Epithelial cell of proximal tubule (primary cell): ENCODE results near the gene CREB3L4. TPM values are rescaled to one million over a fixed set of nuclear protein-coding genes. Genes with fewer than 3 reads are reported as not detected.

Source experiments
- DNase-seq: peaks from one replicate; pipeline ENCODE4 v3.0.0-alpha.2; 2011; ENCODE audit warnings: low read depth
- H3K4me3 ChIP-seq: 2 replicates; pipeline ENCODE4 v1.5.1; 2011; ENCODE audit warnings: low read depth, mild to moderate bottlenecking, low read length
- total RNA-seq: library from RNA; depleted of rRNA; stranded (reverse); fragments of >200 nt; gene quantifications from 2 replicates; pipeline ENCODE4 v1.2.3, GENCODE V29; 2015
- TF ChIP-seq, protein P1 (sequence below): conservative IDR thresholded peaks from 2 replicates; pipeline ENCODE4 v1.5.1; 2012; ENCODE audit warnings: low read depth, mild to moderate bottlenecking, low read length

The CREB3L4 gene, protein sequence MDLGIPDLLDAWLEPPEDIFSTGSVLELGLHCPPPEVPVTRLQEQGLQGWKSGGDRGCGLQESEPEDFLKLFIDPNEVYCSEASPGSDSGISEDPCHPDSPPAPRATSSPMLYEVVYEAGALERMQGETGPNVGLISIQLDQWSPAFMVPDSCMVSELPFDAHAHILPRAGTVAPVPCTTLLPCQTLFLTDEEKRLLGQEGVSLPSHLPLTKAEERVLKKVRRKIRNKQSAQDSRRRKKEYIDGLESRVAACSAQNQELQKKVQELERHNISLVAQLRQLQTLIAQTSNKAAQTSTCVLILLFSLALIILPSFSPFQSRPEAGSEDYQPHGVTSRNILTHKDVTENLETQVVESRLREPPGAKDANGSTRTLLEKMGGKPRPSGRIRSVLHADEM
- total RNA-seq = 10.7 and 15.3 TPM in 2 replicates

DNA sequence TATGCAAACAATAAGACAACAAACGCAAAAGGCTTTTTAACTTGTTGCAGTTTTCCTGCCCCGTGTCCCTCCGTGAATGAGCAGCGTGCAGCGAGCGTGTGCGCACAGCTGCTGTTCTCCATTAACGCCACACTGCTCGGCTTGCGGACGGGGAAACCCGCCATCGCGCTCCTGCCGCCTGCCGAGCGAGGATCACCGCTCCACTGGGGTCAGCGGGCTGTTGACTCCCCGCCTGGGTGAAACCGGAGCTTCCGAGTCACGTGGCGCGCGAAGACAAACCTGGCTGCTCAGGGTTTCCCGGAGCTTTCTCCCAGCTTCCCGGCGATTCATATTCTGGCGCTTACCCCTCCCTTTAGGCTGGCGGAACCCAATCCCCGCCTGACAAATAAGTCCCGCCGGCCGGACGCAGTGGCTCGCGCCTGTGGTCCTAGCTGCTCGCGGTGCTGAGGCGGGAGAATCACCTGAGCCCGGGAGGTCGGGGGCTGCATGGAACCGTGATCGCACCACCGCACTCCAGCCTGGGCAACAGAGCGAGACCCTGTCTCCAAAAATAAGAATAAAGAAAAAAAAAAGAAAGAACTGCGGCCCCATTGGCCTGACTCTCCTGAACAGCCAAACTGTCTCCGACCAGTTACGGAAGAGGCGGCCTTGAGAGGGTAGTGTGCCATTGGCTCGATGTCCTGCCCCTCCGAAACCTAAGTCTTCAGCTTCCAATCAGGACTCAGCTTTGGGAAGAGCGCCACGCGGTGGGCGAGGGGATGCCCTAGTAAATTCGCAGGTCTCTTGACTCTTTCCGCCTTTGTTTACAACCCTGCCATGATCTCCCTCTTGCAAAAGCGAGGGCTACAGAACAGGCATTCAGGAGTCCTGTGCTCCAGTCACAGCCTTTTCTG lies at the start of gene CREB3L4:
Gene CREB3L4, plus strand, starts transcription at position 796 of the 893 bp plus-strand sequence. CDS start 624 bp downstream, outside the sequence.
- no peak for DNase-seq
- TF ChIP-seq, protein P1, sequence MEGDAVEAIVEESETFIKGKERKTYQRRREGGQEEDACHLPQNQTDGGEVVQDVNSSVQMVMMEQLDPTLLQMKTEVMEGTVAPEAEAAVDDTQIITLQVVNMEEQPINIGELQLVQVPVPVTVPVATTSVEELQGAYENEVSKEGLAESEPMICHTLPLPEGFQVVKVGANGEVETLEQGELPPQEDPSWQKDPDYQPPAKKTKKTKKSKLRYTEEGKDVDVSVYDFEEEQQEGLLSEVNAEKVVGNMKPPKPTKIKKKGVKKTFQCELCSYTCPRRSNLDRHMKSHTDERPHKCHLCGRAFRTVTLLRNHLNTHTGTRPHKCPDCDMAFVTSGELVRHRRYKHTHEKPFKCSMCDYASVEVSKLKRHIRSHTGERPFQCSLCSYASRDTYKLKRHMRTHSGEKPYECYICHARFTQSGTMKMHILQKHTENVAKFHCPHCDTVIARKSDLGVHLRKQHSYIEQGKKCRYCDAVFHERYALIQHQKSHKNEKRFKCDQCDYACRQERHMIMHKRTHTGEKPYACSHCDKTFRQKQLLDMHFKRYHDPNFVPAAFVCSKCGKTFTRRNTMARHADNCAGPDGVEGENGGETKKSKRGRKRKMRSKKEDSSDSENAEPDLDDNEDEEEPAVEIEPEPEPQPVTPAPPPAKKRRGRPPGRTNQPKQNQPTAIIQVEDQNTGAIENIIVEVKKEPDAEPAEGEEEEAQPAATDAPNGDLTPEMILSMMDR = peak; percentile 44
- peak within 1 kb of the TSS; percentile 67 for H3K4me3 ChIP-seq

DNA sequence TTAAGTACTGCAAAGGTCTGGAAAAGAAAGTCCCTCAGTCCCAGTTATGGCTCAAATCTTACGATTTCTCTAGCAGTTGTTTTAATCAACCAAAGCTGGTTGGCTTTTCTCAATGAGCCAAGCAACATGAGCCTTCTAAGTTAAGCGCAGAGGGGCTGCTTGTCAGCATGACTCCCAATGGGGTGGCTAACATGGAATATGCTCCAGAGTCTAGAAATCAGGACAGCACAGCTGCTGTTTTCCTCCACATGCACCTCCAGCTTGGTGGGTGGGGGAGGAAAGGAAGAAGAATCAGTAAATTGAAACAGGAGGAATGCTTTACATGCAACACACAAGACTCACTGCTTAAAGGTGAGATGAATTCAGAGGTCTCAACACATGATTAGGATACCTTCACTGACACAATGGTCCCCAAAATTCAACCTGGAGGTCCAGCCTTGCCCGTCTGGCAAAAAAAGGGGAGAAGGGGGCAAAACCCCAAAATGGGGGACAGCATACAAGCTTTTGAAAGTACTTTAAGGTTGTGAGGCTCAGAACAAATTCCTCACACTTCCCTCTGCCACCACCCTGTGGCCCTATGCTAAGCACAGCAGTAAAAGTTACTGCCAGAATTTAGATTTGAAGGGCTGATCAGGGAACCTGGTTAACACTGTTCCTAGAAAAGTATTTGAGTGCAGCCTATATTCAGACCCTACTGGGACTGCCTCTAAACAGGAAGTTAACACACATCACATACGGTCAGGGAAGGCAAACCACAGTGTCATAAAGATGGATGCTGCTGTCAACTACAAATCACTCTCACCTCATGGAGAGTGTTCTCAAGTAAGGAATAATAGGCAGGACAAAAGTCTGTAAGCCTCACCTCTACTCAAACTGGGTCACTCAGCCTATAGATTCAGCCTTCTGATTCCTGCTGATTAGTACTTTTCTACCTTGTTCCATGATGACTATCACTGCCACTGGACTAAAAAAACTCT lies 47.5 kb upstream of the CREB3L4 start:
- no peak for DNase-seq
- TF ChIP-seq, protein P1 = peak; percentile 53
- H3K4me3 ChIP-seq = peak overlapping the region; percentile 90

DNA sequence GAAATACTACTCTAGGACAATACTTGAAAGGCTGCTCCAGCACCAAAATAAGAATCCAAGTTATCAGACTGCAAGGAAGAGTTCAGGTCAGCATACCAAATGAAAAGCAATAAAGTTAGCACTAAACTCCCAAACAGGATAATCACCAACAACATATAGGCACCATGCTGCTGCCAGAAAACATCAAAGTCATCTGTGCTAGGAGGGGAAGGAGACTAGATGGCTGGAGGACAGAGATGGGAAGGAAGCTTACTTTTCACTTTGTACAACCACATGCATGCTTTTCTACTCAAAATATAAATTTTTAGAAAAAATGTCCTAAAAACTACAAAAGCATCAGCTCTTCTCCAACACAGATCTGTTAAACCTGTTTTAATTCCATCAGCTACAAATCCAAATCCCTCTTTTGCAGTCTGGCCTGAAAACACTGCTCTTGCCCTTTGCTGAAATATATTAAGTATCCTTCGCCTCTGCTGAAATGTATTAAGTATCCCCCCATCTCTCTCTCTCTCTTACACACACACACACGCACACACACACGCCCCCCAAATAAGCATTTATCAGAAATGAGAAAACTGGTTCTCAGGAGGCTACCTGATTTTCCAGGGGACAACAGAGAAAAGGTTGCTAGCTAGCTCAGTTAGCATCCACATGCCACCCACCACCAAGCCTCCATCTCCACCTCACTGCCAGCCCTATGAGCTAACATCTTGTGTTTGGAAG lies 46.5 kb upstream of the CREB3L4 start:
- peak overlapping the region; percentile 90 for H3K4me3 ChIP-seq
- TF ChIP-seq, protein P1 = no peak
- DNase-seq = no peak

DNA sequence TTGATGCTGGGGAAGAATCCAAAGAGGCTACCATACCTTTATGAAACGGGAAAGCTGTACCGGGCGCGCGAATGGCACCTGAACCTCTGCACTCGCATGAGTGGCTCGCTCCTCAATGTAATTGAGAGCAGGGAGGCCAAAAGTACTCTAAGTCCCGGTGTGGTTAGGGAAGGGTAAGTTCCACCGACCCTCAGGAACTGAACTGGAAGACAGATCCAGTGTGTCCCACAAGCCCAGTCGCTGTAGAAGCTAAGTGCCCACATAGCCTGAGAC lies 46.0 kb upstream of the CREB3L4 start:
- H3K4me3 ChIP-seq = peak overlapping the region; percentile 90
- TF ChIP-seq, protein P1 = no peak
- DNase-seq = no peak

DNA sequence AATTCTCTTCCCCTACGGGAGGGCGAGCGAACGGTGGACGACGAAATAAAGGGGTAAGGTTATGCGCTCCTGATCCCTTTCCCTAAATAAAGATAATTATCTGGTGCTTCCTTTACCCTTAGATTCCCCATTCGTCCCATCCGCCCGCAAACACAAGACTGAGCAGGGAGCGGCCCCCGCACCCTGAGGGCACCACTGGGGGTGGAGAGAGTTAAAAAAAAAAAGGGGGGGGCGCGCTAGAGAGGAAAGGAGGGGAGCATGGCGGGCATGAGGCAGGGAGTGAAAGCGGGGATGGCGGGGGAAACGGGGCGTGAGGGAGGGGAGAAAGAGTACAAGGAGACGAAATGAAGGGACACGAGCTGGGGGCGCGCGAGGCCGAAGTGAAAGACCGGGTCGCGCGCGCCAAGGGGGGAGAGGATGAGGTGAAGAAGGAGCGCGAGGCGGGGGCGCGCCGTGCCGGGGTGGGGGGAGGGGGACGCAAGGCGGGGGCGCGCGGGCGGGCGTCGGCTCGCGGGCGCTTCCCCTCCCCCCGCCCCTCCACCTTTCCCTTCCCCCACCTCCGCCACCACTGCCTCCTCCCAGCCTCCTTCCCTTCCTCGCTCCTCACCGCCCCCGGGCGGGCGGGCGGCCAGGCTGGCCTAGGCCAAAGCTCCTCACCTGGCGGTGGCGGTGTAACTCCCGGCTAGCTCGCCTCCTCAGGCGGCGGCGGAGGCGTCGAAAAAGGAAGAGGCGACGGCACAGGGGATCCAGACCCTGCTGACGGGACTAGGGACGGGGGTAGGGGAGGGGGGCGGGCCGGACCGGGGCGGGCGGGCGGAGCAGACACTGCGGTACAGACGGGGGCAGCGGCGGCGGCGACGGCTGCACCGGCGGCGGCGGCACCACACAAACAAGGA lies 45.4 kb upstream of the CREB3L4 start:
- TF ChIP-seq, protein P1 = peak; percentile 25
- peak overlapping the region; percentile 90 for H3K4me3 ChIP-seq
- no peak for DNase-seq
